ENCODE data around the gene MTURN.
"Not testable (repeated sequence)": the region's sequence is repeated elsewhere in the genome, so short reads cannot be mapped to it uniquely, and the experiment has no call there.

- TF ChIP-seq CTCF (IDR thresholded peaks at IDR 0.05; ENCODE audit: insufficient read depth, low read length); GABPA (IDR thresholded peaks at IDR 0.05; ENCODE audit: low read depth); SPI1 (IDR thresholded peaks at IDR 0.05; ENCODE audit: borderline replicate concordance, low read depth); POLR2AphosphoS5 (IDR thresholded peaks at IDR 0.05; ENCODE audit: low read depth); REST (IDR thresholded peaks at IDR 0.05; ENCODE audit: insufficient replicate concordance, low read depth): not testable (repeated sequence)
These were observed 36.2 kb upstream of the MTURN start for GRCh38 chr7:30098599-30098998.
